ENCODE measurements around the gene SLC6A3.

Gene SLC6A3

DNA sequence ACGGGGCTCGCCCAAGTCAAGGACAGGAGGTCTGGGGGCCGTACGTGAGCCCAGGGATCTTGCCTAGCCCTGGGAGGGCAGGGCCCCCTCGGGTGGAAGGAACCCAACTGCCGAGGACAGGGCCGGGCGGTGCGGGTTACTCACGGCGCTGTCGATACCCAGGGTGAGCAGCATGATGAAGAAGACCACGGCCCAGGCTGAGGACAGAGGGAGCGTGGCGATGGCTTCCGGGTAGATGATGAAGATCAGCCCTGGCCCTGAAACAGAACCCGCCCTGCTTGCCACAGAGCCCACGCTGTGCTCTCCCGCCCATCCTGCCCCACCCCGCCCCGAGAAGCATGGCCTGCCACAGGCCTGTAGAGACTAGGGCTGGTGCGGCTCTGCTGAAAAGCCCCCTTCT lies 34.1 kb downstream of the SLC6A3 start:
- no peak for DNase-seq (ENCODE audit: low read depth, low spot score)

DNA sequence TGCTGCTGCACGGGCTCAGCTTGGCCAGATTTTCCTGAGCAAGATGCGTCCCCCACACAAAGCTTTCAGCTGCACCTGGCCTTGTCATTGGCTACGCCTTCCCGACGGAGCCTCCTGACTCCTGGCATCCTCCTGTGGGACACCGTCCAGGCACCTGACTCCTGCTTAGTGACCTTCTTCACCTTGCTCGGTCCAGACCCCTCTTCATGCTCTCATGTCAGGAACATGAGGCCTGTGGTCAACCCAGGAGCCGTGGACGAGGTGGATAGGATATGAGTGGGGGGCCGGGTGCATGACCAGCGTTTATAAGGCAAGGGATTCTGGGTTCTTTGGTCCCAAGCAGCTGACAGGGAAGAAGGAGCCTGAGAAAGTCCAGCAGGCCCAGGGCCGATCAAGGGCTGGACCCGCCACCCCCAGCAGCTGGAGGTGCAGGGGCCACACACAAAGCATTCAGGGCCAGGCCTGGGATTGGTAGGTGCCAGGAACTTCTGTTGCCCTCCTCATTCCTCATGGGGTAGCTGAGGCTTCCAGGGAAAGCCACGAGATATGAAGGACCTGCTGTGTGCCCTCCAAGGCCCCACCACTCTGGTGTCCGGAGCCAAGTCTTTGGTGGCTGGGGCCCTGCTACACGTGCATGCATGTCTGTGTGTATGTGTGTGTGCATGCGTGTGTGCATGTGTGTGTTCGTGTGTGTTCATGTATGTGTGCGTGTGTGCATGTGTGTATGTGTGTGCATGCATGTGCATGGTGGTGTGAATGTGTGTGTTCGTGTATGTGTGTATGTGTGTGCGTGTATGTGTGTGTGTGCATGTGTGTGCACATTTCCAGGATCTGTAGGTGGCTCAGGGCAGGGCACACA lies 34.9 kb downstream of the SLC6A3 start:
- DNase-seq (ENCODE audit: low read depth, low spot score), result no peak
- H3K27ac ChIP-seq, result no peak overlapping the region

More for the DNA sequence above, 34.1 kb downstream of the SLC6A3 start:
- H3K27ac ChIP-seq, result no peak overlapping the region

DNA sequence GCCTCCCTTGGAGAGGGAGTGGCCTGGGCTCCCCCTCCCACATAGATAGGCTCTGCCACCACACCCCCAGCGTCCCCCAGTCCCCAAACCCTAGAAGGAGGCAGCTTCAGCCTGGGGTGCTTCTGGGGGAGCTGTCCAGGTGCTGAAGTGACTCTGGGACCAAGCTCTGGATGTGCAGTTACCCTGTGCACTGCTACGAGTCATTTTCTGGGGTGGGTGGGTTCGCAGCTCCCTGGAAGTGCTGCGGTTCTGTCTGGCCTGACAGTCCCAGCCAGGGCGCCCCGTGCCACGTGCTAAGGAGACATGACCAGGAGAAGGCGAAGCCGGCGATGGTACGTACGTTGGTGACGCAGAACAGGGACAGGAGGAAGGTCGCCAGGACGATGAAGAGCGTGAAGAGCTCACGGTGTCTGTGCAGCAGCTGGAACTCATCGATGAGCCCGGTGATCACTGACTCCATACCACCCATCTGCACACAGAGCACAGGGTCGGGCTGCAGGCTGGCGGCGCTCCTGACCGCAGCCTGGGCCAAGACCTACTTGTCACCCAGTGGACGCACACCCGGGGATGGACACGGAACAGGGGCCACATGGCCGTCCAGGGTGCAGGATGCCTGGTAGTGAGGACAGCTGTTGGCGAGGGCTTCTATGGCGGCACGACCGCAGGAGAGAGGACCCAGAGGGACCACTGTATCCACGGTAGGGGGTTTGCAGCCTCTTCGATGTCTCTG lies 35.7 kb downstream of the SLC6A3 start:
- H3K27ac ChIP-seq, result no peak overlapping the region
- no peak for DNase-seq (ENCODE audit: low read depth, low spot score)

DNA sequence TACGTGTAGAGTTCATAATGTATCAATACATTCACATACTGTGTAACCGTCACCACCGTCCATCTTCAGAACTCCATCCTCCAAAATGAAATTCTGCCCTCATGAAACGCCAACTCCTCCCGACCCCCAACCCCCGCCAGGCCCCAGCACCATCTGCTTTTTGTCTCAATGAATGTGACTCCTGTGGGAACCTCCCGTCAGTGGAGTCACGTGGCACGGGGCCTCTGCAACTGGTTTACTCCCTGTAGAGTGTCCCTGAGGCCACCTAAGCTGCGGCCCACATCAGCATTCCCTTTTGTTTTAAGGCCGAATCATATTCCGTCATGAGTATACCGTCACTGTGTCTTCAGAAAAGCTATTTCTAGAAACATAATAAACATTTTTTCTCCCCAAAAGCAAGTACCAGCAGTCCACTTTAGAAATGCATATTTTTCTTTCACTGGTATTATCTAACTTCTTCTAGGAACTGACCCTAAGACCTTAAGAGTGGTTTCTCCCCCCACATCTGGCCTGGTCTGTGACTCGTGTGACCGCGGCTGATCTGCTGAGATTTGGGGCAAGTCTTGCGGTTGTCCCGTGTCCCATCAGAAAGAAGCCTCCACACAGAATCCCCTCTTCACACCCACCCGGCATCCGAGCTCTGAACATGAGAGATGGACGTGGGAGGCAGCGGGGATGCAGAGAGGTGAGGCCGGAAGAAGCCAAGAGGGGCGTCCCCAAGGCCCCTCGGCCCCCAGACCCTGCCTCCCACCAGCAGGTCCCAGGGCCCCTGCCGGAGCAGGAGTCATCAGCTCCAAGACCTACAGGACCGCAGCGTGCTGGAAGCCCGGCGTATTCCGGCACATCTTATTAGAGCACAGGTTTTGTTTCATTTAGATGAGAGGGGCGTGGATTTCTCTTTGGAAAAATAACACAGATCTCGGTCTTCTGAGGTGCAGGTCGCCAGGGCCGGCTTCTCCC lies 38.3 kb downstream of the SLC6A3 start:
- no peak overlapping the region for H3K27ac ChIP-seq
- DNase-seq (ENCODE audit: low read depth, low spot score), result no peak

DNA sequence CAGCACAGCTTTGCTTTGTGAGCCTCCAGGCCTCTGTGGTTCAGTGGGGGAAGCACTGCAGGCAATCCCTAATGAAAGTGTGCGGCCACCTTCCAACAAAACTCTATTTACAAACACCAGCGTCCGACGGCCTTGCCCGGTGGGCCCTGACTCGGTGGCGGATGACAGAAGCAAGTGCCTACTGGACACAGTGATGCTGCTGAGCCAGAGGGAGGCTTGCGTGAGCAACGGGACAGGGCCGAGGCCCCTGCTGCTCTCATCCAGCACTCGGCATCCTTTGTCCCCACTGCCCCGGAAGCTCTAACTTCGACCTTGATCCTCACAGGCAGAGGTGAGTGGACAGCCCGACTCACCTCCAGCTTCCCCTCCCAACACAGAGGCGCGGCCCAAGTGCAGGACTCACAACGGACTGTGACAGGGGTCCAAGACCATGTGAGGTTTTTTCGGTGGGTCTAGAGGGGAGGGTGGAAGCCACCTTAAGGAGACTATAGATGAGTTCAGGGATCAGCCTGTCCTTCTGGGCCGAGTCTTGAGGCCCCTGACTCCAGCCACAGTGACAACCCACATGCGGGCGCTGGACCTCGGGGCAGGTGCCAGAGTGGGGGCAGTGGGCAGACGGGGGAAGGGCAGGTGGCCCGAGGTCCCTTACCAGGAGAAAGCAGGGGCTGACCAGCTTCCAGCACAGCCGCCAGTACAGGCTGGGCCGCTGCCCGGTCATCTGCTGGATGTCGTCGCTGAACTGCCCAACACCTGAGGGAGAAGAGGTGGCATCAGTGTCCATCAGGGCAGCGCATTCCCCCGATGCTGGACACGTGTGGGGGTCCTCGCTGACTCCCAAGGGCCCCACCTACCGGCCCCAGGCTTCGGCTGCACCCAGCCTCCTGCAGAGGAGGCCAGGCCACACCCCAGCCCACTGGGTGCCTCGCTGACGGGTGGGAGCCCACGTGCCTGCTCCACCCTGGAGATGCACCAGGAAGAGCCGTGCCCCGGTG lies 39.4 kb downstream of the SLC6A3 start:
- DNase-seq (ENCODE audit: low read depth, low spot score), result no peak
- H3K27ac ChIP-seq, result no peak overlapping the region

DNA sequence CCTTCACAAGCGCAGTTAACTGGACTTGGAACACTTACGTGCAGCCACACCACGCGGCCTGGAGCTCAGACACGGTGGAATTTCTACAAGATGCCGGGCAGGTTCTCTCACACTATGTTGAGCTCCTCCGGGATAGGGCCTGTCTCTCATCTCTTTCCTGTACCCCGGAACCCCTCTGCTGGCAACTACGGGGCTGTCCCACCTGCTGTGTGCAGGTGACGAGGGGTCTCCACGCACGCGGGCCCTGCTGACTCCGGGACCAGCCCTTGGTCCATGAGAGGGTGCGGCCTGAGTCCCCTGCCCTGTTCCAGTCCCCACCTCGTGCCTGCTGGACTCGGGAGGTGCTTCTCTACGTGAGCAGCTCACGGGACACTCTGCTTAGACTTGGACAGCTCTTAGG lies 40.1 kb downstream of the SLC6A3 start:
- no peak for DNase-seq (ENCODE audit: low read depth, low spot score)
- no peak overlapping the region for H3K27ac ChIP-seq

DNA sequence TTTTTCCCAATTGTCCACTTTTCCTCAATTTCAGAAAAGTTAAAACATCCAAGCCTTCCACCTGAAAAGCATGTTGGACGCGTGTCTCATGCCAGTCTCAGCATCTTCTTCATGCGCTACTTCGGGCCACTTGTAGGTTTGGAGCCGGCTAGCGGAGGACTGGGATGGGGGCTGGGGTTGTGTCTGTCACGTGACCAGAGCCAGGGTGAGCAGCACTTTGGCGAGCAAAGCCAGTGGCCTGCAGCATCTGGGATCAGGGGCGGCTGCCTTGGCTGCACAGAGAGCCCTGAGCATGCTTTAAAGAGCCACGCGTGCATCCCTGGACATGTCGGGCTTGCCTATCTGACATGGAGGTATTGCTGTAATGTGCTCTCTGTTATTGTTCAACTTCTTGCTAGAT lies 41.2 kb downstream of the SLC6A3 start:
- no peak overlapping the region for H3K27ac ChIP-seq
- DNase-seq (ENCODE audit: low read depth, low spot score), result no peak

DNA sequence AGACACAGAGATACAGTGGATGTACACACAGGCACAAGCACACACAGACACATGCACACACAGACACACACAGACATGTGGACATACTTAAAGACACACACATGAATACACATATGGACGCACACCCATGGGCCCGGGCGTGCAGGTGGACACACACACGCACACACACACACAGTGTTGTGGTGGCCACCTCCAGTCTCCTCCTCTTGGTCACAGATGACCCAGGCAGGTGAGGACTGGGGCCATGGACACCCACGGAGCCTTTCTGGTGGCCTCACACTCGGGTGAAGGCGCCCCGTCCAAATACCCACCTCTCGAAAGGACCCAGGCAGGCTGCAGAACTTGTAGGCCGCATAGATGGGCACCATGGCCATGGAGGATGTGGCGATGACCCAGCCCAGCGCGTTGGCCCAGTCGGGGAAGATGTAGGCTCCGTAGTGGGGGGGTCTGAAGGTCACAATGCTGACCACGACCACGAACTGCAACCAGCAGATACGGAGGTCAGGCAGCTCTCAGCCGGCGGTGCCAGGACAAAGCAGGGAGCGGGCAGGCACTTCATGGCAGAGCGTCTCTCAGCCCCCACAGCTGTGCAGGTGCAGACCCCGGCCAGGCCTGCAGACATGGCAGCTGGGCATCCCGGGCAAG lies 42.5 kb downstream of the SLC6A3 start:
- no peak overlapping the region for H3K27ac ChIP-seq
- no peak for DNase-seq (ENCODE audit: low read depth, low spot score)

DNA sequence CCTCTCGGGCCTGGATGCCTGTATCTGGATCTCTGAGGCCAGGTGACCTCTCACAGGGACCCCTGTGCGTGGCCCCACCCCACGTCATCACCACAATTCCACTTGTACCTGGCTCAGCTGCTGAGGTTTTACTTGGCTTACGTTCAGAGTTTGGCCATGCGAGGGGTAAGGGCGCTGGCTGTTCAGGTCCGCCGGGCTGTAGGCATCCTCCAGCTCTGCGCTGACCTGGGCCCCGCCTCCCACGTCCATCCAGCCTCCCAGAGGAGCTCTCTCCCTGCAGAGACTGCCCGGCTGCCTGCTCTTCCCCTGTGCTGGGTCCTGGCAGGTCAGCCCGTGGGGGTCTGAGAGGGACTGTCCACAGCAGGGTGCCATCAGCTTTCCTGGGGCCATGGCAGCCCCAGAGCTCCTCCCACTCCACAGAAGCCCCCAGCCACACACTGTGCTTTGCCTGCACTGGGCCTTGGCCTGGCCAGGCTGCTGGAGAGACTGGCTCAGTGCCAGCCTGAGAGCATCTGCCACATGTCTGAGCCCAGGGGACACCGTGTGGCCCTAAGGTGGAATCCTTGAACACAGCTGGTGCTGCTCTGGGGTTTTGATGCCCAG lies 43.6 kb downstream of the SLC6A3 start:
- no peak for DNase-seq (ENCODE audit: low read depth, low spot score)
- no peak overlapping the region for H3K27ac ChIP-seq

DNA sequence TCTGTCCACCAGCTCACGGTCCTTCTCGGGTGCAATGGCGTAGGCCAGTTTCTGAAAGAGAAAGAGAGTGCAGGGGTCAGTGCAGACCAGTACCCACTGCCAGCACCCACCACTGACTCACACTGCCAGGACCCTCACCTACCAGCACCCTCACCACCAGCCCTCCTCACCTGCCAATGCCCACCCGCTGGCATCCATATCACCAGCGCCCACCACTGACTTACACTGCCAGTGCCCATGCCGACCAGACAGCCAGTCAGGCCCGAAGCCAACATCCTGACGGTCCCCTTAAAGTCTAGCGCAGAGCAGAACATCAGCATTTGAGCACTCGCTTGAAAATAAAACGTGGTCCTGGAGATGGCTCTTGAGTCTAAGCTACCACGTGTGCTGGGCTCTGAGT lies 44.3 kb downstream of the SLC6A3 start:
- DNase-seq (ENCODE audit: low read depth, low spot score), result no peak
- H3K27ac ChIP-seq, result no peak overlapping the region

DNA sequence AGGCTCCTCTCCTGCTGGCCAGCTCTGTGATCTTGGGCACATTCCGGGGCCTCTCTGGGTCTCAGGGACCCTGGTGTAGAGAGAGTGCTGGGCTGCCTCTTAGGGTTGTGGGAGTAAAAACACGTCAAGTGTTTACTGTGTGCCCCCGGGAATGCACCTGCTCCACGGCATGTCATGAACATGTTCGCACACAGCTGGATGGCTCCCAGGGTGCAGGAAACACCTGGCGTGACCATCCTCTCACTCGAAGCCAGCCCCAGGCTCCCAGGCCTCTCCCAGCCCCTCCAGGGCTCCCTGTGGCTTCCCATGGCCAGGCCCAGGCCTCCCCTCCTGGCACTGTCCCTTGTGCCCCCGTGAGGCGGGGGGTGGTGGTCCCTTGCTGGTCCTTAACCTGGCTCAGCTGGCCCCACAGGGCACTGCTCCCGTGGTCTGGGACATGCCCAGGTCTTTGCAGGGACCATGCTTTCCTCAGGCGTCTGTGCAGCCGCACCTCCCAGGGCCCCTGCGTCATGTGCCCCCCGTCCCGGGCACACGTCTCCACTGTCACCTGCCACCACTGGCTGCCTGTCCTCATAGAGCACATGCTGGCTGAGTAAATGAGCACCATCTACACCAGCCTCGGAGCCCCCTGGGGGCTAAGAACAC lies 44.9 kb downstream of the SLC6A3 start:
- DNase-seq (ENCODE audit: low read depth, low spot score), result no peak
- no peak overlapping the region for H3K27ac ChIP-seq

DNA sequence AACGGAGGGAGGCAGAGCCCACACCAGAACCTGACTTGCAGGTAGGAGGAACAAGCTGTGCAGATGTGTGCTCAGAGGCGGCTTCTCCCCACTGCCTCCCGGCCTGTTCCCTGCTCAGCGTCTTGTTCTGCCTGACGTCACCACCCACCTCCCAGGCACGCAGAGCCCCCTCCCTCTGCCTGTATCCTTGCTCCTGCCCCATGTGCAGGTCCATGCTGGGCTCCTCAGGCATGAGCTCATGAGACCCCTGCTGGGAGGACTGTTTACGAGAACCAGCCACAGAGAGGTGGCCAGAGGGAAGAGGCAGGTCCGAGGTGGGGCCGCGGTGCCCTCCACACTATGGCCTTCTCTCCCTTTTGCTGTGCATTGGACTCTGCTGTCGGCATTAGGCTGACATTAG lies 45.5 kb downstream of the SLC6A3 start:
- DNase-seq (ENCODE audit: low read depth, low spot score), result no peak
- H3K27ac ChIP-seq, result no peak overlapping the region

DNA sequence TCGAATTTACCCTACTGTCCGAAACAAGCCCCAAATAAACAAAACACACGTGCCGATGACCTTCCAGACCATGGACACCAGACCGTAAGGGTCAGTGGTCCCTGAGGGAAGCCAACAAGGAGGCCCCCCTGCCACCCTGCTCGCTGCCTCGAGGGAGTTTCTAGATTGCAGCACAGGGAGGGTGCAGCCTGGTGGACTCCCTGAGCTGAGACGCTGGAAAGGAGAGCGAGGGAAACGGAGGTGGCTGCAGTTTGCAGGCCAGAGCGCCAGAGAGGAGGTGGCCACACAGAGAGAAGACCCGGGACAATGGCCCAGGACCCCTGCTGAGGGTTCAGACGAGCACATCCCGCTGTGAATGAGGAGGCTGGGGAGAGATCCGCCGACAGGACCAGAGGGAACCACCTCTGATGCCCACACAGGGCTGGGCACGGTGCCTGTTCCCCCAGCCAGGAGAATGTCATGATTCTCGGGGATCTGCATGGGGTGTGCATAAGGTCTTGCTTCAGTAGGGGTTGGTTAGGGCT lies 48.9 kb downstream of the SLC6A3 start:
- DNase-seq (ENCODE audit: low read depth, low spot score), result no peak
- H3K27ac ChIP-seq, result no peak overlapping the region

DNA sequence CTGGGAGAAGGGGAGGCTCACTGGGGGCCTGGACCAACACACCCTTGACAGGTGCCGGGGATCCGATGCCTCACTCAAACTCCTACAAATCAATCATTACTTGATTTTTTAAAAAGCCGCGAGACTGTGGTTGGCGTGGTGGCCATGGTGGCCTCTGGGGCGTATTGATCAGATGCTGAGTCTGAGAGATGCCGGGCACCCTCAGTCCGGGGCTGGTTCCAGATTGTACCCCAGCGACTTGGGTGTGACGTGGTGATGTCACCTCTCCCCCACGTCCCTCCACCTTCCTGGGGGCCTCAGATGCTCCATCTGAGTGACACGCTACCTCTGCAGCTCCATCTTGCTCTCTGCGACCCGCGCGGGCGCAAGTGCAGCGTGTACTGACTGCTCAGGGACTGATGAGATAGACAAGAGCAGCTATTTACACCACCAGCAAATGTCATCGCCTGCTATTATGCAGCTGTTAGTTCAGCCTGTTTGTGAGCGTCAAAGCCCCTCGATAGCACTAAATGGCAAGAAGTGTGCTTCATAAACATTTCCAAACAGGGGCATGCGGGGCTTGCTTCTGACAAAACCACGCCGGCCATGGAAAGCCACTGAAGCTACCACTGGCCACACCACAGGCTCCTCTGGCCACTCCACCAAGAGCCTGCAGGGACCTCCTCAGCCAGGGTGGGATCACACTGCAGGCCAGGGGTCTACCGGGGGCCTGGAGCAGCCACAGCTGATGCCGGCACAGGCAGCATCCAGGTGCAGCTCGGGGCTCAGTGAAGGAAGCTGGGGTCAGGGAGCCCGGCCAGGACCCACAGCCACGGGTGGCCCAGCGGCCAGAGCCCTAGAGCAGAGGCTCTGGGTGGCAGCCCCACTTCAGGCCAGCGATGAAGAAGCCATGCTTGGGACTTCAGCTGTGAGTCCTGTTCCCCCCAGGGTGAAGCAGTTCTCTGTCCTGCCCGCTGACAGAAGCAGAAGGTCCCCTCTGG lies 50.1 kb downstream of the SLC6A3 start:
- no peak overlapping the region for H3K27ac ChIP-seq
- DNase-seq (ENCODE audit: low read depth, low spot score), result no peak

DNA sequence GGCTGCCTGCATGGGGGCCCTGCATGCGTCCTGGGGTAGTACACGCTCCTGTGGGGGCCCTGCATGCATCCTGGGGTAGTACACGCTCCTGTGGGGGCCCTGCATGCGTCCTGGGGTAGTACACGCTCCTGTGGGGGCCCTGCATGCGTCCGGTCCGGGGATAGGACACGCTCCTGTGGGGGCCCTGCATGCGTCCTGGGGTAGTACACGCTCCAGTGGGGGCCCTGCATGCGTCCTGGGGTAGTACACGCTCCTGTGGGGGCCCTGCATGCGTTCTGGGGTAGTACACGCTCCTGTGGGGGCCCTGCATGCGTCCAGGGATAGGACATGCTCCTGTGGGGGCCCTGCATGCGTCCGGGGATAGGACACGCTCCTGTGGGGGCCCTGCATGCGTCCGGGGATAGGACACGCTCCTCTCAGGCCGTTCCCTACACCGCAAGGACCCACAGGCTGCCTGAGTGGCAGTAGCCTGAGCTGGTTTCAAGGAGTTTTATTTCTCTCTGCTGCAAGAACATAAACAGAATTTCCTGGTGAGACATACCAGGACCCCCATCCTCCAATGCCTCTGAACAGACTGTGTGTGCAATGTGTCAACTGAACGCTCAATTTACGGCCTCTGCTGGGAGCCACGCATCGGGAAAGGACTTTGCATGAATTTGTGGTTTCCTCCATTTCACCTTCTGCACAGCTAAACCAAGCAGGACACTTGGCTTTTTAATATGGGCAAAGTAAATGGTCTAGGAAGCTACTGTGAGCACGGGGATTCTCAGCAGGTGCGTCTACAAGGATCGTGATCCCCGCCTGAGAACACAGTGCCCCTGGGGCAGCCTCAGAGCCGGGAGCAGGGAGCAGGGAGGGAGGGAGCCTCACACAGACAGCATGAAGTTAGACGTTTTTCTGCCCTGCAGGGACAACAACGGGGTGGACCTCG lies 51.4 kb downstream of the SLC6A3 start:
- no peak for DNase-seq (ENCODE audit: low read depth, low spot score)

More for the DNA sequence above, 51.4 kb downstream of the SLC6A3 start:
- H3K27ac ChIP-seq, result no peak overlapping the region

Measured in epithelial cell of prostate (primary cell).